GM20000 (cell line): ENCODE results near the gene ATG5.
"Not testable (repeated sequence)": the region's sequence is repeated elsewhere in the genome, so short reads cannot be mapped to it uniquely, and the experiment has no call there.

Experiments
- DNase-seq: peaks from one replicate; pipeline ENCODE4 v3.0.0; 2012; ENCODE audit warnings: low spot score
- CTCF ChIP-seq: IDR thresholded peaks from 2 replicates; pipeline ENCODE4 v1.5.1; 2012; ENCODE audit warnings: mild to moderate bottlenecking, control low read depth; ENCODE audit errors: extremely low read depth, missing control alignments

Gene ATG5

GRCh38 chr6:106237286-106237685 is 88.3 kb downstream of the ATG5 start:
- DNase-seq, result no peak

GRCh38 chr6:106229876-106230445 is 95.6 kb downstream of the ATG5 start:
- DNase-seq, result not testable (repeated sequence)

More at GRCh38 chr6:106237286-106237685, 88.3 kb downstream of the ATG5 start:
- no peak for TF ChIP-seq CTCF

GRCh38 chr6:106227612-106228507 is 97.7 kb downstream of the ATG5 start:
- DNase-seq, result no peak
- no peak for TF ChIP-seq CTCF

GRCh38 chr6:106226676-106227075 is 98.9 kb downstream of the ATG5 start:
- DNase-seq, result no peak
- TF ChIP-seq CTCF, result no peak

- TF ChIP-seq CTCF, result no peak
- DNase-seq, result no peak
These were observed 100.0 kb downstream of the ATG5 start for GRCh38 chr6:106225581-106225980.

GRCh38 chr6:106223300-106223930 is 102.1 kb downstream of the ATG5 start:
- peak; percentile 38 for DNase-seq
- TF ChIP-seq CTCF, result peak; percentile 23

- peak; percentile 7 for DNase-seq
- TF ChIP-seq CTCF, result no peak
These were observed 105.1 kb downstream of the ATG5 start for GRCh38 chr6:106220485-106220884.
